Measurements from ENCODE around the gene CEP112.

GRCh38 chr17:66221755-66222530, 30.0 kb upstream of the CEP112 start:
- no peak for TF ChIP-seq GATA3 (IDR thresholded peaks at IDR 0.05; ENCODE audit: low read depth, low read length)
- no peak for TF ChIP-seq GATA2 (IDR thresholded peaks at IDR 0.05; ENCODE audit: low read depth, low read length)
